ENCODE measurements around the gene DHRSX. TPM values are rescaled to one million over a fixed set of nuclear protein-coding genes. Genes with fewer than 3 reads are reported as not detected.
"Not testable (repeated sequence)": the region's sequence is repeated elsewhere in the genome, so short reads cannot be mapped to it uniquely, and the experiment has no call there.

Gene DHRSX
- total RNA-seq, 1 experiment from 2014 or later = 24.7 TPM

DNA sequence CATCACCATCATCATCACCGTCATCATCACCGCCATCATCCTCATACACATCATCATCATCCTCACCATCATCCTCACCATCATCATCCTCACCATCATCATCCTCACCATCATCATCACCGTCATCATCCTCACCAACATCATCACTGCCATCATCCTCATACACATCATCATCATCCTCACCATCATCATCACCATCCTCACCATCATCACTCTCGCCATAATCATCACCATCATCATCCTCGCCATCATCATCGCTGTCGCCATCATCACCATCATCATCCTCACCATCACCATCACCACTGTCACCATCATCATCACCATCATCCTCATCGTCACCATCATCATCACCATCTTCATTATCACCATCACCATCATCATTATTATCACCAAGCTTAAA is 19.8 kb upstream of the DHRSX start:
- DNase-seq (ENCODE audit: extremely low read depth, low read depth) = no peak

DNA sequence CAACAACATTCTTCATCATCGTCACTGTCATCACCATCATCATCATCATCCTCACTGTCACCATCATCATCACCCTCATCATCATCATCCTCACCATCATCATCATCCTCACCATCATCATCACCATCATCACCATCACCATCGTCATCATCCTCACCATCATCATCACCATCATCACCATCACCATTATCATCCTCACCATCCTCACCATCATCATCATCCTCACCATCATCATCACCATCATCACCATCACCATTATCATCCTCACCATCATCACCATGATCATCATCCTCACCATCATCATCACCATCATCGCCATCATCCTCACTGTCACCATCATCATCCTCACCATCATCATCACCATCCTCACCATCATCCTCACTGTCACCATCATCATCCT is 18.9 kb upstream of the DHRSX start:
- not testable (repeated sequence) for DNase-seq (ENCODE audit: extremely low read depth, low read depth)

DNA sequence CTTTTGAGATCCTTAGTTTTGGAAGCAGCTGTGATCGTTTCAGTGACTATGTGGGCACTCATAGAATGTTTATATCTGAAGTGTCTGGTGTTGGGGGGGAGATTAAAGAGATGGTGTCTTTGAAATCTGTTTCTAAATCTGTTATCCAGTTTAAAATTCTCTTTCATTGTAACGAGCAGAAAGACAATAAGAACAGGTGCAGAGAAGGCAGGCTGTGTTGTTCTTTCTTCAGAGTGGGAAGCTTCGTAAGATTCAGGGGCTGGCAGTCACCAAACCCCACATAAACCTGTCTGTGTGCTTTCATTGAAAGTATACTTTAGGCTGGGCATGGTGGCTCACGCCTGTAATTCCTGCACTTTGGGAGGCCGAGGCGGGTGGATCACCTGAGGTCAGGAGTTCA is 16.3 kb upstream of the DHRSX start:
- DNase-seq (ENCODE audit: extremely low read depth, low read depth) = no peak

DNA sequence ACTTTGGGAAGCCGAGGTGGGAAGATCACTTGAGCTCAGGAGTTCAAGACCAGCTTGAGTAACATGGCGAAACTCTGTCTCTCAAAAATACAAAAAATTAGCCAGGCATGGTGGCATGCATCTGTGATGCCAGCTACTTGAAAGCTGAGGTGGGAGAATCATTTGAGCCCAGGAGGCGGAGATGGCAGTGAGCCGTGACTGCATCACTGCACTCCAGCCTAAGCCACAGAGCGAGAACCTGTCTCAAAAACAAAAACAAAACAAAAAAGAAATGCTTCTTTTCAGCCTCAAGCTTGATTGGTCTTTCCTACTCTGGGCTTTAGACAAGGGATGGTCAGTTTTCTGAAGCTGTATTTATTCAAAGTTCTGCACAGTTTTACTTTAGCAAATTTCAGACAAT is 15.8 kb upstream of the DHRSX start:
- DNase-seq (ENCODE audit: extremely low read depth, low read depth) = no peak

DNA sequence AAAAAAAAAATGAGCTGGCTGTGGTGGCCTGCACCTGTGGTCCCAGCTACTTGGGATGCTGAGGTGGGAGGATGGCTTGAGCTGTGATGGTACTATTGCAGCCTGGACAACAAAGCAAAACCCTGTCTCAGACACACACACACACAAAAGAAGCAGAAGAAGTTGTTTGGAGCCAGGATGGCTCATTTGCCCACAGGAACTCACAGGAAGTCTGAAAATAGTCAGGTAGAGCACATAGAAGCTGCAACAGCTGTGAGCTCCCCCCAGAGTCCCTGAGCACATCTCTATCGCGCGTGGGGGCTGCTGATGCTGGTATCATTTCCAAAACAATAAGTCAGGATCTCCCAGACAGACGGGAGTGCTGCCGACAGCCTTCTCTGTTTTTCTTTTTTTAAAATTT is 13.4 kb upstream of the DHRSX start:
- no peak for DNase-seq (ENCODE audit: extremely low read depth, low read depth)

DNA sequence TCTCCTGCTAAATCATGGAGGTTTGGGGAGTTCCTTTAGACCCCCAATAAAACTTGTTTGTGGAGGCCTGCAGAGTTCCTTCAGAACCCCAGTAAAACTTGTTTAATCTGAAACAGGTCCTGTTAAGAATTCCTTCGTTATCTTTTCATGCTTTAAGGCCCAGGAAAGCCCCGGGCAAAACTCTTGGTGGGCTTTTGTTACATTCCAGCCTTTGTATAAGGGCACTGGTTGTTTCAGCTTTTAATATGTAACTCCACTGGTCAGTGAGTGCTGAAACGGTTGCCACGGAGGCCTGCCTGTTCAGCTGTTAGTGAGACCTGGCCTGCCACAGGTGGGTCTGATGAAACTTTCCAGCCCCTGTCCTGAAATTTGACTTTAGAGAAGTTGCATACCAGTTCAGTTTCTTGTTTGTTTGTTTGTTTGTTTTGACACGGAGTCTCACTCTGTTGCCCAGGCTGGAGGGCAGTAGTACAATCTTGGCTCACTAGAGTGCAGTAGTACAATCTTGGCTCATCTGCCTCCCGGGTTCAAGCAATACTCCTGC is 12.4 kb upstream of the DHRSX start:
- DNase-seq (ENCODE audit: extremely low read depth, low read depth) = no peak

DNA sequence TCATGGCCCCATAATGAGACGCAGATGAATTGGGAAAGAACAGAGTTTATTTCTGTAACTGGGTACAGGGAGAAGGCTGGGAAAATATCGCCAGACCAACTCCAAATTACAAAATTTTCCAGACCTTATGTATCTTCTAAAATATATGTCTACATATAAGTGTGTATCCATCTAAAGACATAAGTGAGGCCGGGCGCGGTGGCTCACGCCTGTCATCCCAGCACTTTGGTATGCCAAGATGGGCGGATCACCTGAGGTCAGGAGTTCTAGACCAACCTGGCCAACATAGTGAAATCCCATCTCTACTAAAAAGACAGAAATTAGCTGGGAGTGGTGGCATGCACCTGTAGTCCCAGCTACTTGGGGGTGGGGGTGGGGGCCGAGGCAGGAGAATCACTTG is 11.7 kb upstream of the DHRSX start:
- DNase-seq (ENCODE audit: extremely low read depth, low read depth) = no peak

DNA sequence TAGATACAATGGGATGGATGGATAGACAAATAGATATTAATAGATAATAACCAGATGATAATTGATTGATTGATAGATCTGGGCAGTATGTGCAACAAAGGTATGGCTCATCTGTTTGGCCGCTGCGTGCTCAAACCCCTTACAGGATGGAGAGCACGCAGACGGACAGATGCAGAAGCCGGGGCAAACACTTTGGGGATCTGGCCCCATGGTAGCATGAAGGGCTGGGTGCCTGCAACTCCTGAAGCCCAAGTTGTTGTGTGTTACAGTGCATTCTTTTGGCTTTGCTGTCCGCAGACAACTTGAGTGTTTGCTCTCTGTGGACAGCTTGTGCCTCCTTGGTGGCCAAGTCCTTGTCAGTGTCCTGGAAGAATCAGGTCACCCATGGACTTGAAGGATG is 10.6 kb upstream of the DHRSX start:
- DNase-seq (ENCODE audit: extremely low read depth, low read depth) = no peak

DNA sequence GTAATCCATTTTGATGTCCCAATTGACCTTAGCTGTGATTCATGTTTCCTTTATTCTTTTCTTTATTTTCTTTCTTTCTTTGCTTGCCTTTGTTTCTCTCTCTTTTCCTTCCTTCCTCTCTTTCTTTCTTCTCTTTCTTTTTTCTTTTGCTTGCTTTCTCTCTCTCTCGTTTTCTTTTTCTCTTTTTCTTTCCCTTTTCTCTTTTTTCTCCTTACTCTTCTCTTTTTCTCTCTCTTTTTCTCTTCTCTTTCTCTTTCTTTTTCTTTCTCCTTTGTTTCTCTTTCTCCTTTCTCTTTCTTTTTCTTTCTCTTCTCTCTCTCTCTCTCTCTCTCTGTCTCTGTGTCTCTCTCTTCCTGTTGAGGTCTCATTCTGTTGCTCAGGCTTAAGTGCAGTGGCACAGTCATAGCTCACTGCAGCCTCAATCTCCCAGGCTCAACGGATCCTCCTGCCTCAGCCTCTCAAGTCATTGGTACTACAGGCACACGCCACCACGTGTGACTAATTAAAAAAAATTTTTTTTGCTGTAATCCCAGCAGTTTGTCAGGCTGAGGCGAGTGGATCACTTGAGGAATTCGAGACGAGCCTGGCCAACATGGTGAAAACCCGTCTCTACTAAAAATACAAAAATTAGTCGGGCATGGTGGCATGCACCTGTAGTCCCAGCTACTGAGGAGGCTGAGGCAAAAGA is 8.0 kb upstream of the DHRSX start:
- no peak for DNase-seq (ENCODE audit: extremely low read depth, low read depth)

DNA sequence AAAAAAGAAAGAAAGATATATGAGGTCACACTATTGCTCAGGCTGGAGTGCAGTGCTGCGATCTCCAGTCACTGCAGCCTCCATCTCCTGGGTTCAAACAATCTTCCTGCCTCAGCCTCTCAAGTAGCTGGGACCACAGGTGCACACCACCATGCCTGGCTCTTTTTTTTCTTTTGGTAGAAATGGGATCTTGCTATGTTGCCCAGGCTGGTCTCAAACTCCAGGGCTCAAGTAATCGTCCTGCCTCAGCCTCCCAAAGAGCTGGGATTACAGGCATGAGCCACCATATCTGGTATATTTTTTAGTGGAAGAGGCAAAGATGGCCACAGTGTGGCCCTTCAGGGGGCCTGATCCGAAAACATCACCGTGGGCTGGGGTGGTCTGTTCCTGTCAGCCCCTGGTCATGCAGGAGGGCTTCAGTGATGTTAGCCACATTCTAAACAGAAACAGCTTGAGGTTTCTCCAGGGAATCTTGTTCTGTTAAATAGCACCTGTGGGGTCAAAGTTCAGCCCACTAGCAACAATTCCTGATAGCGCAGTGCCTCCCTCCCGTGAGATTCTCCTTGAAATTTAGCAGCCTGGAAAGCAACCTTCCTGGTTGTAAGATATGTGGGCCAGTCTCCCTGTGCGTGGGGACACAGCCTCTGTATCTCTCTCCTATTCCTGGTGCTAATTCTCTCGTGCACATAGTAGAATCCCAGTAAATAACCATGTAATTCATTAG is 7.3 kb upstream of the DHRSX start:
- no peak for DNase-seq (ENCODE audit: extremely low read depth, low read depth)

DNA sequence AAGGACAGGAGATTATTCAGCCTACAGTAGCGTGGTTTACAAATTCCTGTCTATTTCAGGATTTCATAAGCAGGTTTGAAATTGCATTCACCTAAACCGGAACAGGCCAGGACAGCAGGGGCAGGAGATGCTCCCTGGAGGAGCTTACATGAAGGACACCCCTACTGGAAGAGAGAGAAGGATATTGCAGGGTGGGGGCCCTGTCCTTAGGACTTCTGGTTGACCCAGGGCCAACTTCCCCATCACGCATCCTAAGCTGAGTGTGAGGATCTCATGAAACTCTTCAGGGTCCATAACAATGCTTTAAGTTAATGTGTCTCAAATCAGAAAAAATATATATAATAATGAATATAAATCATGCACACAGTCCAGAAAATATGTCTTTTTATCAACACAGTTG is 6.4 kb upstream of the DHRSX start:
- DNase-seq (ENCODE audit: extremely low read depth, low read depth) = no peak

DNA sequence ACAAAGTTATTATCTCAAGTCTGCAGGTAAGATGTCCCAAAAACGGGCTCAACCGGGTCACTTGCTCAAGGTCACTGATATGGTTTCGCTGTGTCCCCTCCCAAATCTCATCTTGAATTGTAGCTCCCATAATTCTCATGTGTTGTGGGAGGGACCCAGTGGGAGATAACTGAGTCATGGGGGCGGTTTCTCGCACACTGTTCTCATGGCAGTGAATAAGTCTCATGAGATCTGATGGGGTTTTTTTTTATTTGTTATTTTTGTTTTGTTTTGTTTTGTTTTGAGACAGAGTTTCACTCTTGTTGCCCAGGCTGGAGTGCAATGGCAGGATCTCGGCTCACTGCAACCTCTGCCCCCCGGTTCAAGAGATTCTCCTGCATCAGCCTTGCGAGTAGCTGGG is 4.6 kb upstream of the DHRSX start:
- DNase-seq (ENCODE audit: extremely low read depth, low read depth) = not testable (repeated sequence)

DNA sequence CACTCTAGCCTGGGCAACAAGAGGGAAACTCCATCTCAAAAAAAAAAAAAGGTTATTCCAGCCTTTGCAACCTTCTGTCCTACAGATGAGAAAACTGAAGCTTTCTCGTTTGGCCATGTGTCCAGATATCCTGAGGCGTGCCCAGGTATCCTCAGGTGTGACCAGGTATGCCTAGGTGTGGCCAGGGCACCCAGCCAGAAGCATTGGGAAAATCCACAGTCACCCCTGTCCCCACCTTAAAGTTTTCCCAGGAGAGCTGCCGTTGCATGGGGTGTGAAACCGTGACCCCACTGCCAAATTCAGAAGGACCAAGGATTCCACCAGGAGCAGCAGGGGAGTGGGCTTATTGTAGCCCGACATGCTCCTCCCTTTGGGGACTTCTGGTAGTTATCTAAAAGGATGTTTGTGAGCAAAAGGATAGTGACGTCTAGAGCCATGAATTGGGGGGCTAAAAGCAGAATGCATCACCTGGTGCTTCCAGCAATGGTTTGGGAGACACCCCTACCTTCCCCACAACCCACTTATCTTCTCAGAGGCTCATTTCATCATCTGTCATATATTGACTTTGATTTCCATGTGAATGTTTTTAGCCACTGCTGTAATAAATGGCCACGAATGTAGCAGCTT is 4.0 kb upstream of the DHRSX start:
- no peak for DNase-seq (ENCODE audit: extremely low read depth, low read depth)

DNA sequence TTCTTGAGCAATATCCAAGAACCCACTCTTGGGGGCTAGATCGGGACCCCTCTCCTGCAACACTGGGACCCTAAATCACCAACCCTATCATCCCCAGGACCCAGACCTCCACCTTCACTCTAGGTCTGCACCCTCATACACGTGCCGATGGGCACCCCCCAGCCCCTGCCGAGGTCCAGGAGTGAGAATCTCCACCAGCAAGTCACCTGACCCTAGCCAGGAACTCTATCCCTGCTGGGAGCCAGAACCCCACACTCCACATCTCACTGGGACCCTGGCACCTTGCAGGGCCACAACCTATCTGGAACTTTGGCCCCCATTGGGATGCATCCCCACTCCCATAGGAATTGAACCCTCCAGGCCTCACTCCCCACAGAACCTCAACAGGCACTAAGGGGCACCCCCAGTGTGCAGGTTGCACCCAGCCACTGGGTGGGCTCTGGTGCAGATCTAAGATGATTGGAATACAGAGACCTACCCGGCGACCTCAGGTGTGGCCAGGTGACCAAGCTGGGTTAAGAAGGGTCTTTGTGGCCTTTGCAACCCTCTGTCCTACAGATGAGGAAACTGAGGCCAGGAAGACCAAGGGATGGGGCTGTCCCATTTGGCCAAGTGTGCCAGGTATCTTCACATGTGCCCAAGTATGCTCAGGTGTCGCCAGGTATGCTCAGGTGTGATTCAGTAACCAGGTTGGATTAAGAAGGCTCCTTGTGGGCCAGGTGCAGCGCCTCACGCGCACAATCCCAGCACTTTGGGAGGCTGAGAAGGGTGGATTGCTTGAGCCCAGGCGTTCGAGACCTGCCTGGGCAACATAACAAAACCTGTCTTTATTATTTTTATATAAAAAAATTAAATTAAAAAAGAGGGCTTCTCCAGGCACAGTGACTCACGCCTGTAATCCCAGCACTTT is 3.1 kb upstream of the DHRSX start:
- no peak for DNase-seq (ENCODE audit: extremely low read depth, low read depth)

DNA sequence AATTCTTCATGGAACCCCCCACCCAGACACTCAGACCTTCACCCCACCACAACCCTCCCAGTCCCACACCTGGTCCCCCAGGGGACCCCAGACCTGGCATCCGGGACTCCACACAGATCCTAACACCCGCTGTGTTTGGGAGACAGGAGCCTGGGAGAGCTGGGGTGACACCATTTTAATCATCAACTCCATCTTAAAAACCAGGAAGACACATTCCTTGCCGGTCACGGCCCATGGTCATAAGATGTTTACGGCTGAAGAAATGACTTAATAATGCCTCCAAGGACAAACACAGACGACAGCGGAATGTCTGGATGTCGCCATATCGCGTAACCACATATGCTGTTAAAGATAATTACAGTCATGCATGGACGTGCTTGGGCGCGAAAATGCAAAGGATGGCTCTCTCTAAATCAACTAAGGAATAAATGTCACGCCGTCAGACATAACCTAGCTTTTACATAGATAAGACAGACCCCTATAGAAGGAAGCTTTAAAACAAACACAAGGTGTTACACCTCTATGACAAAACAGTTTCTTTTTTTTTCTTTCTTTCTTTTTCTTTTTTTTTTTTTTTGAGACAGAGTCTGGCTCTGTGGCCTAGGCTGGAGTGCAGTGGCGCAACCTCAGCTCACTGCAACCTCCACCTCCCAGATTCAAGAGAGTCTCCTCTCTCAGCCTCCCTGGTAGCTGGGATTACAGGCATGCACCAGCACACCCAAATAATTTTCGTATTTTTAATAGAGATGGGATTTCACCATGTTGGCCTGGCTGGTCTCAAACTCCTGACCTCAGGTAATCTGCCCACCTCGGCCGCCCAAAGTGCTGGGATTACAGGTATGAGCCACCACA is 2.1 kb upstream of the DHRSX start:
- DNase-seq (ENCODE audit: extremely low read depth, low read depth) = peak; percentile 14

DNA sequence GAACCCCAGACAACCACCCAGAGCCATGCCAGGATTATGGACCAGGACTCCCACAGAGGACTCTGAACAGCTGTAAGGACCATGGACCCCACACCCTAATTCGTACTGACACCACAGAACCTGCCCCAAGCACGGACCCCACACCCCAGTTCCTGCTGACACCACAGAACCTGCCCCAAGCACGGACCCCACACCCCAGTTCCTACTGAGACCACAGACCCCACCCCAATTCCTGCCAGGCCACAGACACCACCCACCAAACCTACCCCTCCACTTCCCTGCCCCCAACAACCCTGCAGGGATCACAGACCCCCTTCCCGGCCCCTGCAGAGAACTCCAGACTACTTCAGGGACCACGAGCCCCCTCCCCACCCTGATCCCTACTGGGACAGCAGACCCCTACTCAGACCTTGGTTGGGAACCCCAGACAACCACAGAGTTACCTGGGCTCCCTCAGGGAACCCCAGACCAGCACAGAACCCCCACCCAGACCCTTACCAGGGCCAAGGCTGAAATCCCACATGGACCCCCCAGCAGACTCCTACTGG is 1.4 kb upstream of the DHRSX start:
- DNase-seq (ENCODE audit: extremely low read depth, low read depth) = no peak

DNA sequence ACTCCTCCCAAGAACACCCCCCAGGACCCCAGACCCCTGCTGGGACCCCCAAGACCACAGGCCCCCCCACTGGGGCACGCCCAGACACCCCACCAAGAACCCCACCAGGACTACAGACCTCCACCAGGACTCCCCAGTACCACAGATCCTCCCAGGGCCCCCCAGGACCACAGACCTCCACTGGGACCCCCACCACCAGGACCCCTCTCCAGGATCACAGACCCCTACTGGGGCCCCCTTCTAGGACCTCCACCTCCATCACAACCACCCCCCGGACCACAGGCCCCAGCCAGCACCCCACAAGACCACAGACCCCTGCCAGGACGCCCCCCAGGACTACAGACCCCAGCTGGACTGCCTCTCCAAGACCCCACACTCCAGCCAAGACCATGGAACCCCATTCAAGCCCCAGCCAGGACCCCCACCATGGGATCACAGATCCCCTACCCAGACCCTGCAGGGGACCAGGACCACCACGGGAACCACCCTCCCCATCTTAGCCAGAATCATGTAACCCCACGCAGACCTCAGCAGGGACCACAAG is 855 bp upstream of the DHRSX start:
- DNase-seq (ENCODE audit: extremely low read depth, low read depth) = no peak

DNA sequence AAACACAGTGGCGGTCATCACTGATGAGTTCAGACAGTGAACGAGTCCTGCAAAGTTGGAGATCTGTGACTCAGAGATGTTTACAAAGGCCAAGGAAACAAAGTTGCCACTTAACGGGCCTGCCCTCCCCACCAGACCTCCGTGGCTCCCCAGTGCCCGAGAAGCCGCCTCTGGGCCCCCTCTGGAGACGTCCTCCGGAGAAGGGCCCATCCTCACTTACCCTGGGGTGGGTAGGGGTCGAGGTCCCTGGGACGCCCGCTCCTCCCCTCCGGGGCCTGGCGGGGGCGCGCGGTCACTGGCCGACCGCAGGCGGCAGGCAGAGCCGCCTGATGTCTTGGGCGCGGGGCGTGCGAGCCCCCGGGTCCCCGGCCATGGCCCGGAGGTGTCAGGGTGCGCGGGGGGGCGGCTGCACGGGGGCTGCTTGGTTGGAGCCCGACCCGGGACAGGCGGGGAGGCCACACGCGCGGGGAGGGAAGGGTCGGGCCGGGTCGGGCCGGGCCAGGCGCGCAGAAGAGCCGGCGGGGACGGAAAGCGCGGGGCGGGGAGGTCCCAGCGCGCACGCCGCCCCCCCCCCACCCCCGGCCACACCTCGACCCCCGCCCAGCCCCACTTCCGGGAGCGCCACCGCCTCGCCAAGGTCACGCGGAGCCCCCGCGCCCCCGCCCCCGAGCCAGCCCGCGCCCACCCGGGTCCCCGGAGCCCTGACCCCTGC is 529 bp downstream of the DHRSX start:
- peak; percentile 45 for DNase-seq (ENCODE audit: extremely low read depth, low read depth)

DNA sequence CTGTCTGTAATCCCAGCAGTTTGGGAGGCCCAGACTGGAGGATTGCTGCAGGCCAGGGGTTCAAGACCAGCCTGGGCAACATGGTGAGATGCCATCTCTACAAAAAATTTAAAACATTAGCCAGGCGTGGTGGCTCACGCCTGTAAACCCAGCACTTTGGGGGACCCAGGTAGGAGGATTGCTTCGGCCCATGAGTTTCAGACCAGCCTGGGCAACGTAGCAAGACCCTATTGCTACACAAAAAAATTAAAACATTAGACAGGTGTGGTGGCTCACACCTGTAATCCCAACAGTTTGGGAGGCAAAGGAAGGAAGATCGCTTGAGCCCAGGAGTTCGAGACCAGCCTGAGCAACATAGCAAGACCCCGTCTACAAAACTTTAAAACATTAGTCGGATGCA is 1.3 kb downstream of the DHRSX start:
- no peak for DNase-seq (ENCODE audit: extremely low read depth, low read depth)

Data from NCI-H460 (cell line).